ENCODE data around the gene CLSTN1.

The CLSTN1 gene

GRCh38 chr1:9823943-9824701, at the start of gene CLSTN1:
CLSTN1 (minus strand) TSS chr1:9823965; CDS start chr1:9823733, 232 bp downstream.
- peak; percentile 37 for DNase-seq (ENCODE audit: low read depth)
- no peak for TF ChIP-seq CTCF (IDR thresholded peaks at IDR 0.05; ENCODE audit: control insufficient read depth, extremely low read depth, insufficient read depth)
- H3K4me3 ChIP-seq (ENCODE audit: low read depth, low read length), result peak within 1 kb of the TSS; percentile 81

GRCh38 chr1:9873385-9873784, 49.6 kb upstream of the CLSTN1 start:
- DNase-seq (ENCODE audit: low read depth), result no peak
- TF ChIP-seq CTCF (IDR thresholded peaks at IDR 0.05; ENCODE audit: control insufficient read depth, extremely low read depth, insufficient read depth), result no peak
- H3K4me3 ChIP-seq (ENCODE audit: low read depth, low read length), result no peak overlapping the region

GRCh38 chr1:9872430-9873165, 48.8 kb upstream of the CLSTN1 start:
- DNase-seq (ENCODE audit: low read depth), result no peak
- no peak for TF ChIP-seq CTCF (IDR thresholded peaks at IDR 0.05; ENCODE audit: control insufficient read depth, extremely low read depth, insufficient read depth)
- no peak overlapping the region for H3K4me3 ChIP-seq (ENCODE audit: low read depth, low read length)

GRCh38 chr1:9871707-9872425, 48.1 kb upstream of the CLSTN1 start:
- DNase-seq (ENCODE audit: low read depth), result no peak
- TF ChIP-seq CTCF (IDR thresholded peaks at IDR 0.05; ENCODE audit: control insufficient read depth, extremely low read depth, insufficient read depth), result no peak
- H3K4me3 ChIP-seq (ENCODE audit: low read depth, low read length), result no peak overlapping the region

- H3K4me3 ChIP-seq (ENCODE audit: low read depth, low read length), result no peak overlapping the region
- DNase-seq (ENCODE audit: low read depth), result no peak
- TF ChIP-seq CTCF (IDR thresholded peaks at IDR 0.05; ENCODE audit: control insufficient read depth, extremely low read depth, insufficient read depth), result no peak
Measured at GRCh38 chr1:9871021-9871420, 47.3 kb upstream of the CLSTN1 start.

- H3K4me3 ChIP-seq (ENCODE audit: low read depth, low read length), result no peak overlapping the region
- no peak for TF ChIP-seq CTCF (IDR thresholded peaks at IDR 0.05; ENCODE audit: control insufficient read depth, extremely low read depth, insufficient read depth)
- DNase-seq (ENCODE audit: low read depth), result no peak
Measured at GRCh38 chr1:9870572-9870971, 46.8 kb upstream of the CLSTN1 start.

Data from LNCaP clone FGC (cell line).